ENCODE results near the gene SNX7.

The SNX7 gene

GRCh38 chr1:98661544-98662355 is at the start of gene SNX7:
Gene SNX7, plus strand, starts transcription at chr1:98661721. Its CDS starts 11 bp downstream, at chr1:98661732.
- no peak for DNase-seq

- no peak for DNase-seq
Observed at GRCh38 chr1:98637316-98637715, 24.2 kb upstream of the SNX7 start.

GRCh38 chr1:98638185-98638584 is 23.3 kb upstream of the SNX7 start:
- no peak for DNase-seq

GRCh38 chr1:98644510-98644909 is 17.0 kb upstream of the SNX7 start:
- DNase-seq, result no peak

- no peak for DNase-seq
Observed at GRCh38 chr1:98651116-98651632, 10.3 kb upstream of the SNX7 start.

- DNase-seq, result no peak
Observed at GRCh38 chr1:98653123-98653522, 8.4 kb upstream of the SNX7 start.

GRCh38 chr1:98659879-98660278 is 1.6 kb upstream of the SNX7 start:
- no peak for DNase-seq

- no peak for DNase-seq
Observed at GRCh38 chr1:98660940-98661543, 479 bp upstream of the SNX7 start.

- DNase-seq, result no peak
Observed at GRCh38 chr1:98662356-98662670, 792 bp downstream of the SNX7 start.

GRCh38 chr1:98668733-98669132 is 7.2 kb downstream of the SNX7 start:
- no peak for DNase-seq

- DNase-seq, result no peak
Observed at GRCh38 chr1:98669355-98670296, 8.1 kb downstream of the SNX7 start.

GRCh38 chr1:98672189-98672588 is 10.7 kb downstream of the SNX7 start:
- no peak for DNase-seq

GRCh38 chr1:98674075-98674781 is 12.7 kb downstream of the SNX7 start:
- DNase-seq, result no peak

GRCh38 chr1:98675282-98675681 is 13.8 kb downstream of the SNX7 start:
- no peak for DNase-seq

- no peak for DNase-seq
Observed at GRCh38 chr1:98677288-98677687, 15.8 kb downstream of the SNX7 start.

- no peak for DNase-seq
Observed at GRCh38 chr1:98681812-98682211, 20.3 kb downstream of the SNX7 start.

GRCh38 chr1:98688110-98688739 is 26.7 kb downstream of the SNX7 start:
- DNase-seq, result no peak

- no peak for DNase-seq
Observed at GRCh38 chr1:98690576-98690975, 29.1 kb downstream of the SNX7 start.

- no peak for DNase-seq
Observed at GRCh38 chr1:98692482-98692881, 31.0 kb downstream of the SNX7 start.

- DNase-seq, result no peak
Observed at GRCh38 chr1:98693385-98693784, 31.9 kb downstream of the SNX7 start.

- no peak for DNase-seq
Observed at GRCh38 chr1:98696077-98696476, 34.6 kb downstream of the SNX7 start.

- no peak for DNase-seq
Observed at GRCh38 chr1:98697781-98698180, 36.3 kb downstream of the SNX7 start.
